ENCODE measurements around the gene CIT. TPM values are rescaled to one million over a fixed set of nuclear protein-coding genes. Genes with fewer than 3 reads are reported as not detected.

Gene CIT
- total RNA-seq, 1 donor from 2014 or later = 29.3 TPM

DNA sequence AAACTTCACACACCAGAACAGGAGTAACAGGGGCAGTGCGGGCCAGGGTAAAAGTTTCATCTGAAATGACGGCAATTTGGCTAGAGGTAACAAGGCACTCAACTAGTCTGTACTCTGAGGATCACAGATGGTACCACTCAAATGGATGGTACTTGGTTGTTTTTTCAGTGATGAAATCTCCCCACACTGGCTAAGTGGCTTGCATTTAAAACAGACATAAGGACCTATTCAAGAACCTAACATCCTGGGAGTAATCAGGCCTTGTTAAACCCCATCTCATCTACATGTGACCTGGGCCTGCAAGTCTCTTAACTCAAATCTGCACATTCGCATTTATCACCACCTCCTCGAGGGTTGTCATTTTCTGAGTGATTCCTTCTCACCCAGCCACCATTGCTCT is 118.4 kb downstream of the CIT start:
- Mint-ChIP-seq H3K36me3 (peaks cover 36% of the 10 kb centered on the region), H3K4me3 (no peak overlapping the region), H3K27ac (no peak overlapping the region), H3K9me3 (peaks cover 7% of the 10 kb centered on the region), H3K27me3 (ENCODE audit: low read depth) (no peaks in the 10 kb centered on the region), H3K4me1 (no peaks in the 10 kb centered on the region)
- DNase-seq (ENCODE audit: low spot score in 2 of 2, unreplicated experiment in 2 of 2) = no peak
- TF ChIP-seq, protein P1, sequence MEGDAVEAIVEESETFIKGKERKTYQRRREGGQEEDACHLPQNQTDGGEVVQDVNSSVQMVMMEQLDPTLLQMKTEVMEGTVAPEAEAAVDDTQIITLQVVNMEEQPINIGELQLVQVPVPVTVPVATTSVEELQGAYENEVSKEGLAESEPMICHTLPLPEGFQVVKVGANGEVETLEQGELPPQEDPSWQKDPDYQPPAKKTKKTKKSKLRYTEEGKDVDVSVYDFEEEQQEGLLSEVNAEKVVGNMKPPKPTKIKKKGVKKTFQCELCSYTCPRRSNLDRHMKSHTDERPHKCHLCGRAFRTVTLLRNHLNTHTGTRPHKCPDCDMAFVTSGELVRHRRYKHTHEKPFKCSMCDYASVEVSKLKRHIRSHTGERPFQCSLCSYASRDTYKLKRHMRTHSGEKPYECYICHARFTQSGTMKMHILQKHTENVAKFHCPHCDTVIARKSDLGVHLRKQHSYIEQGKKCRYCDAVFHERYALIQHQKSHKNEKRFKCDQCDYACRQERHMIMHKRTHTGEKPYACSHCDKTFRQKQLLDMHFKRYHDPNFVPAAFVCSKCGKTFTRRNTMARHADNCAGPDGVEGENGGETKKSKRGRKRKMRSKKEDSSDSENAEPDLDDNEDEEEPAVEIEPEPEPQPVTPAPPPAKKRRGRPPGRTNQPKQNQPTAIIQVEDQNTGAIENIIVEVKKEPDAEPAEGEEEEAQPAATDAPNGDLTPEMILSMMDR (IDR thresholded peaks at IDR 0.05; ENCODE audit: unreplicated experiment) = no peak

DNA sequence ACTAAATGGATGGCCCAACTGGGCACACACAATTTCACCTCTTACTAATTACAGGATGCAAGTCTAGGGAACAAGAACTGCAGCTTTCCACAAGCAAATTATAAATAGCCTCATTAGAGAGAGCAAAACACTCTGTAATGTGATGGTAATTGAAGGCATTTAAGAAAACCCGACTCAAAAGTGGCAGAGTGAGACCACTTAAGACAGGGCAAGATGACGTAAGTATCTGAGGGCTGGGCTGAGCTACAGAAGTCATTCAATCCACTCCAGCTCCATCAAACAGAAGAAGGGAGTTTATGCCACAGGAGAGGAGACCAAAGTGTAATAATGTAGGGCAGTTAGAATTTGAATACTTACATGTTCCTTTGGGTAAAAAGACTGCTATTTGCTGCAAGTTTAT is 118.9 kb downstream of the CIT start:
- H3K27ac Mint-ChIP-seq = no peak overlapping the region
- no peak for DNase-seq (ENCODE audit: low spot score in 2 of 2, unreplicated experiment in 2 of 2)
- H3K36me3 Mint-ChIP-seq = peaks cover 31% of the 10 kb centered on the region
- peaks cover 5% of the 10 kb centered on the region for H3K9me3 Mint-ChIP-seq
- H3K27me3 Mint-ChIP-seq (ENCODE audit: low read depth) = no peaks in the 10 kb centered on the region
- TF ChIP-seq, protein P1 (IDR thresholded peaks at IDR 0.05; ENCODE audit: unreplicated experiment) = no peak
- no peak overlapping the region for H3K4me3 Mint-ChIP-seq
- no peaks in the 10 kb centered on the region for H3K4me1 Mint-ChIP-seq

DNA sequence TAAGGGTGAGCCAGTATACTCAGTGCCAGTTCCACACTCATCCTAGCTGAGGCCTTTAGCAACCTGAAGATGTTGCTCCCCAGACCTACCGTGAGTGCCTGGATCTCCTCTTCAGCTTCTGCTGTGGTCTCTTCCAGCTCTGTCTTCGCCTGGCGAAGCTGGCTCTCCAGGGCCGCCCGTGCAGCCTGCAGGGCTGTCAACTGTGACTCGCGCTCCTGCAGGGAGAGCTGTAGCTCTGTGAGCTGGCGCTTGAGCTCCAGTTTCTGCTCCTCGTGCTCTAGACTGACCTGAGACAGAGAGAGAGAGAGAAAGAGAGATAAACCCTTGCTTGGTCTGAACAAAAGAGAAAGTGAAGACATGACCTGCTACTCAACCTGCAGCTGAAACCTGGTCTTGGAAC is 125.2 kb downstream of the CIT start:
- no peaks in the 10 kb centered on the region for H3K9me3 Mint-ChIP-seq
- H3K4me3 Mint-ChIP-seq = no peak overlapping the region
- peaks cover 6% of the 10 kb centered on the region for H3K4me1 Mint-ChIP-seq
- H3K27me3 Mint-ChIP-seq (ENCODE audit: low read depth) = no peaks in the 10 kb centered on the region
- H3K27ac Mint-ChIP-seq = no peak overlapping the region
- DNase-seq (ENCODE audit: low spot score in 2 of 2, unreplicated experiment in 2 of 2) = no peak
- TF ChIP-seq, protein P1 (IDR thresholded peaks at IDR 0.05; ENCODE audit: unreplicated experiment) = no peak
- peaks cover 19% of the 10 kb centered on the region for H3K36me3 Mint-ChIP-seq

DNA sequence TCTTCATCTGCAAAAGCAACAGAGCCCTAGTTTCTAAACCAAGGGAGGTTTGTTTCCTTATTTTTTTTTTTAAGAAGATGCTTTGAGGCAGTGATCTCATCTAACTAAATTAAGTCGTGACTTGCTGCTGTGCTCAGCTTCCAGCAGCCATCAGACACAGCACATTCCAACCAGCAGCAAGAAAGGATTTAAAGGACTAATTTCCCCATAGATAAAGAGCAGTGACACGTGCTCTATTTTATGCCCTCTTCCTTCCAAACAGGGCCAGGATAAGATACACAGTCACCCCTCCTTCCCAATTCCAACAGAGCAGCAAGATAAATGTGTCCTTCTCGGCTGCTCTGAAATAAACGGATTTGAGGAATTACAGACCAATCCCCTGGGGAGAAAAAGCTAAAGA is 127.5 kb downstream of the CIT start:
- no peak for DNase-seq (ENCODE audit: low spot score in 2 of 2, unreplicated experiment in 2 of 2)
- H3K27me3 Mint-ChIP-seq (ENCODE audit: low read depth) = no peaks in the 10 kb centered on the region
- H3K36me3 Mint-ChIP-seq = peaks cover 40% of the 10 kb centered on the region
- H3K4me3 Mint-ChIP-seq = no peak overlapping the region
- TF ChIP-seq, protein P1 (IDR thresholded peaks at IDR 0.05; ENCODE audit: unreplicated experiment) = no peak
- H3K9me3 Mint-ChIP-seq = peaks cover 19% of the 10 kb centered on the region
- peaks cover 6% of the 10 kb centered on the region for H3K4me1 Mint-ChIP-seq
- H3K27ac Mint-ChIP-seq = no peak overlapping the region

DNA sequence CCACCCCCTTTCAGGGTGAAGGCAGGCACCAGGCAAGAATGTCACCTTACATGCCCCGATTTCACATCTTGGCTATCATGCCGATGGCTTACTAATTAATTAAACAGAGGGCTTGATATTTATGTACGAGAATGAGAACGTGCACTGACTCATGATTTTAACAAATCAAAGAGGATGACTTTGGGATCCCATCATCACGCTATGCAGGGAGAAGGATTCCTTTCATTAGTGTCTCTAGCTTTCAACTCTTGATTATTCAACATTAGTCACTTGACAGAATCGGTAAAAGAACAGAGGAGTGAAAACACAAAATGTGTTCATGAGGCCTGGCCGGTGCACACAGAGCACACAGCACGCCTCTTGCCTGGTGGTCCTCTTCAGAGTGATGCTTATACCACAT is 128.6 kb downstream of the CIT start:
- DNase-seq (ENCODE audit: low spot score in 2 of 2, unreplicated experiment in 2 of 2) = no peak
- peaks cover 6% of the 10 kb centered on the region for H3K4me1 Mint-ChIP-seq
- H3K27me3 Mint-ChIP-seq (ENCODE audit: low read depth) = no peaks in the 10 kb centered on the region
- TF ChIP-seq, protein P1 (IDR thresholded peaks at IDR 0.05; ENCODE audit: unreplicated experiment) = no peak
- H3K9me3 Mint-ChIP-seq = peaks cover 28% of the 10 kb centered on the region
- no peak overlapping the region for H3K4me3 Mint-ChIP-seq
- H3K36me3 Mint-ChIP-seq = peaks cover 48% of the 10 kb centered on the region
- no peak overlapping the region for H3K27ac Mint-ChIP-seq

DNA sequence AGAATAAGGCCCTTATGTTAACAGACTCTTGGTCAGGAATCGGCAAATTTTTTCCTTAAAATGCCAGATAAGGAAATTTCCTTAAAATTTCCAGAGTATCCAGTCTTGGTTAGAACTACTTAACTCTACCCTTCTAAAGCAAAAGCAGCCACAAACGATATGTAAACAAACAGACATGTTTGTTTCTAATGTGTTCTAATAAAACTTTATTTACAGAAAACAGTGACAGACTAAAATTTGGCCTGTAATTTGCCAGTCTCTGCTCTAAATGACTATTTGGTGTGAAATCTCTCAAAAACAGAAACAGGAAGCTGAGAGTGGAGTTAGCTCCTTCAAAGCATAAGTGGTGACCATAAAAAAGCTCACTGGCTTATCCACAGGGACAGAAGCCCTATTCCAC is 131.0 kb downstream of the CIT start:
- H3K4me3 Mint-ChIP-seq = no peak overlapping the region
- TF ChIP-seq, protein P1 (IDR thresholded peaks at IDR 0.05; ENCODE audit: unreplicated experiment) = no peak
- peaks cover 6% of the 10 kb centered on the region for H3K4me1 Mint-ChIP-seq
- peaks cover 59% of the 10 kb centered on the region for H3K36me3 Mint-ChIP-seq
- DNase-seq (ENCODE audit: low spot score in 2 of 2, unreplicated experiment in 2 of 2) = no peak
- no peak overlapping the region for H3K27ac Mint-ChIP-seq
- H3K27me3 Mint-ChIP-seq (ENCODE audit: low read depth) = no peaks in the 10 kb centered on the region
- H3K9me3 Mint-ChIP-seq = peaks cover 39% of the 10 kb centered on the region

All from mesothelial cell of epicardium (in vitro differentiated cells).